Stimulated activated CD4-positive, alpha-beta T cell treated with anti-CD3 and anti-CD28 coated beads, Interleukin-4, amount 100 ng/mL, for 24 hours (primary cell): ENCODE results near the gene RRP1.

ENCODE experiments used
- DNase-seq: peaks from one replicate; pipeline ENCODE4 v3.0.0-alpha.2; 2020

Gene RRP1, protein sequence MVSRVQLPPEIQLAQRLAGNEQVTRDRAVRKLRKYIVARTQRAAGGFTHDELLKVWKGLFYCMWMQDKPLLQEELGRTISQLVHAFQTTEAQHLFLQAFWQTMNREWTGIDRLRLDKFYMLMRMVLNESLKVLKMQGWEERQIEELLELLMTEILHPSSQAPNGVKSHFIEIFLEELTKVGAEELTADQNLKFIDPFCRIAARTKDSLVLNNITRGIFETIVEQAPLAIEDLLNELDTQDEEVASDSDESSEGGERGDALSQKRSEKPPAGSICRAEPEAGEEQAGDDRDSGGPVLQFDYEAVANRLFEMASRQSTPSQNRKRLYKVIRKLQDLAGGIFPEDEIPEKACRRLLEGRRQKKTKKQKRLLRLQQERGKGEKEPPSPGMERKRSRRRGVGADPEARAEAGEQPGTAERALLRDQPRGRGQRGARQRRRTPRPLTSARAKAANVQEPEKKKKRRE

DNA sequence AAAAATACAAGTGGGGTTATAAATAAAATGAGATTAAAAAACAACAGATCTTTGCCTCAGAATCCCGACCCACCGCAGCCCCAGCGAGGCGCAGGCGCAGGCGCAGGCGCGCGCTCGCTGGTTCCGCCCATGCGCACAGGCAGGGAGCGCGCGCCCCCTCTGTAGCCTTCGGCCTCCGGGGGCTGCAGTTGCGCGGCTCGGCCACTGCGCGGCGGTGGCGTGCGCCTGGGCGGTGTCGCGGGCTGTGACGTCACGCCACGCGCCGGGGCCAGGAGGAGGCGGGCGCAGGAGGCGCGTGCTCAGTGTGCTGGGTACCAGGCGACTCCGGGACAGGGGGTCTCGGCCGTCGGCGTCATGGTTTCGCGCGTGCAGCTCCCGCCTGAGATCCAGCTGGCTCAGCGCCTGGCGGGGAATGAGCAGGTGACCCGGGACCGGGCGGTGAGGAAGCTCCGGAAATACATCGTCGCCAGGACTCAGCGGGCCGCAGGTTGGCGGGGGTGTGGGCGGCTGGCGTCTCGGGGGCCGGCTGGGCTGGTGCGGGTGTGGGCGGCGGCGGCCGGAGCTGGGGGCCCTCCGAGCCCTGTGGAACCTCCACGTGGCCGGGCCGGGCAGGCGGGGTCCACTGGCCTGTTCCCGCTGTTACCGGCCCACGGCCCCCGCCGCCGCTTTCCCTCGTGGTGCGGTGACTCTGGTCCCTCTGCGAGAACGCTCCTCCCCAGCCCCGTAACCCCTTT lies at the start of gene RRP1:
Gene RRP1, plus strand, starts transcription at position 302 of the 734 bp plus-strand sequence. Its CDS starts 53 bp downstream, at position 355.
- DNase-seq, result peak; percentile 93

- no peak for DNase-seq
Observed at GRCh38 chr21:43739621-43740435, 49.5 kb upstream of the RRP1 start.

DNA sequence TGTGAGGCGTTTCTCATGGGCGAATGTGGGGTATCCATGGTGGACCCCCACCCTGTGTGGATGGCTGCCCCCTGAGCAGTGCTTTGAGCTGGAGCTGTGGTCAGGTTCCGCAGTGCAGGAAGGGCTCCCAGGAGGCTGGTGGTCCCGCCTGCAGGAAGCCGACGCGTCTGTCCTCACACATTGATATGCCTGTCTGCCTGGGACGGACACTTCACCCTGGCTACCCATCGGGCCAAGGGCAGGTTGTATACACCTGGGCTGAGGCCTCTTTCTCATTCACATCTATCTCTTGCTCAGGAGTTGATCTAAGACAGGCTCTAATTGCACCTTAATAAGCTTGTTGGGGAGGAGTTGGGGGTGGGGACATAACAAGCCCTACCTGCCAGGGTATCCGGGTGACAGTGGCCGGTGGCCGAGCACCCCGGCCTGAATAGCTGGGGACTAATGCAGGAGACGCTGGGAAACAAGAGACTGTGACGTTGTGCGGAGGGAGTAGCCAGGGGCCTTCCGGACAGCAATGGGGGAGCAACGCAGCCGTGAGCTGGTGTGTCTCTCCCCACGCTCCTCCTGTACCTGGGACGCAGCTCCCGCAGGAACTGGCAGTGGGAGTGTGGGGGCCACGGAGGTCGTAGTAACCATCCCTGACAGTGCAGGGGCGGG lies 48.8 kb upstream of the RRP1 start:
- no peak for DNase-seq

DNA sequence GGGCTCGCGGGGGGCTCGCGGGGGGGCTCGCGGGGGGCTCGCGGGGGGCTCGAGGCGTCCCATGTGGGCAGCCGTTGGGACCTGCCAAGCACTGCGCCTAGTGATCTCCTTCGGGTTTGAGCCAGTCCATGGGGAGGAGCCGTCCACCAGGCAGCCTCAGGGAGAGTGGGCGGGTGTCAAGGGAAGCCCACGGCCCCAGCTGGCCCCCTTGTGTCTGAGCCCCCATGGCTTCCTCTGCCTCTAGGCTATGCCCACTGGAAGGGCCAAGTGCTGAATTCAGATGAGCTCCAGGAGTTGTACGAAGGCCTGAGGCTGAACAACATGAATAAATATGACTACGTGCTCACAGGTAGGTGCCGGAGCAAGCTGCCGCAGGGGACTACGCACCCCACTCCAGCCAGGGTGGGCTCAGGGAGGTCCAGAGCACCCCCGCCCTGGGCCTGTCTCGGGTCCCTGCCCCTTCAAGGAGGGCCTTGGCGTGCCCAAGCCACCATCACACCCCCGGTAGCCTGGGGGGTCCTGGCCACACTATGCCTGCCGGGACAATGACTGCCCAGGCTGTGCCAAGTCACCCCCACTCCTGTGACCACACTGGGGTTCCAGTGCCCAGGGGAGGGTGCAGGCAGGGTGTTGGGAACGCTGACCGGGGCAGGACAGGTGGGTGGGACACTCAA lies 47.8 kb upstream of the RRP1 start:
- no peak for DNase-seq

DNA sequence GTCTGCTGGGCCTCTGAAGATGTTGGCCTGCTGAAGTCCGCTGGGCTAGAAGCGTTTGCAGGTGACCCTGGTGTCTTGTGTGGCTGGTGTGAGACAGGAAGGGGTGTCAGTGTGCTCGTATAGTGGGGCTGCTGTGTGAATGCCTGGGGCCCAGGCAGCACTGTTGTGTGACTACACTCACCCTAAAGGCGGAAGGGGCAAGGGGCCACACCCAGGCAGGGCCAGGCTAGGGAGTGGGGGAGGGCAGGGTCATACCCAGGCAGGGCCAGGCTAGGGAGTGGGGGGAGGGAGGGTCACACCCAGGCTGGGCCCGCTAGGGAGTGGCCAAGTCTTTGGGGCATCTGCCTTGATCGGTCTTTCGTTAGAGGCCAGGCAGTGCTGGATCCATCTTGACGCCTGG lies 45.4 kb upstream of the RRP1 start:
- DNase-seq, result no peak

DNA sequence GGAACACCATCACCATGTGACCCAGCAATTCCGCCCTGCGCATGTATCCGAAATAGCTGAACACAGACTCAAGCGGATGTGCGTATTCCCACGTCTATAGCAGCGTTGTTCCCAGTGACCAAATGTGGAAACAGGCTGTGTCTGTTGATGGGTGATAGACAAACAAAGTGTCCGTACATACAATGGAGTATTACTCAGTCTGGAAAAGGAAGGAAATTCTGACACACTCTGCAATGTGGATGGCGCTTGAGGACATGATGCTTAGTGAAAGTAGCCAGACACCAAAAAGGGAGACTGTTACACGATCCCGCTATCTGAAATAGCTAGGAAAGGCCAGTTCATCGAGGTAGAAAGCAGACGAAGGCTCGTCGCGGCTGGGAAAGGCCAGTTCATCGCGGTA lies 44.7 kb upstream of the RRP1 start:
- DNase-seq, result no peak

DNA sequence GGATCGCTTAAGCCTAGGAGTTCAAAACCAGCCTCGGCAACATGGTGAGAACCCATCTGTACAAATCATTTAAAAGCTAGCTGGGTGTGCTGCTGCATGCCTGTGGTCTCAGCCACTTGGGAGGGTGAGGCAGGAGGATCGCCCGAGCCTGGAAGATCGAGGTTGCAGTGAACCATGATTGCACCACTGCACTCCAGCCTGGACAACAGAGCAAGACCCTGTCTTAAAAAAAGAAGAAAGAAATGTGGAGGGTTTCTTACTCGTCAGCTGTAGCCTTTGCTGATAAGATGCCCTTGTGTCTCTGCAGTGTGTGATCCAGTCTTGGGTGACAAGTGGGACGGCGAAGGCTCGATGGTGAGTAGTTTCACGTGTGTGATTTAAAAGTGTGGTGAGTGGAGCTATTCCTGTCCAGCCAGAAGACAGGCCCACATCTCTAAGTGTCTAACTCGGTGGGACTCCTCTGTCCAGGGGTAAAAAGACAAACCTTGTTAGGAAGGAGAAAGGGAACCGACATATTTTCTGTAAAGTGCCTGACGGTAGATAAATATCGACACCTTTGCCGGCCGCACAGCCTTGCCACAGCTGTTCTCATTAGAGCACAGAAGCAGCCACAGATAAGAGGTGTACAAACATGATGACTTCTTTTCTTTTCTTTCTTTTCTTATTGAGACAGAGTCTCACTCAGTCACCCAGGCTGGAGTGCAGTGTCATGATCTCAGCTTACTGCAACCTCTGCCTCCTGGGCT lies 43.4 kb upstream of the RRP1 start:
- no peak for DNase-seq

- no peak for DNase-seq
Observed at GRCh38 chr21:43748622-43749021, 40.8 kb upstream of the RRP1 start.

GRCh38 chr21:43749651-43750262 lies 39.6 kb upstream of the RRP1 start:
- no peak for DNase-seq

DNA sequence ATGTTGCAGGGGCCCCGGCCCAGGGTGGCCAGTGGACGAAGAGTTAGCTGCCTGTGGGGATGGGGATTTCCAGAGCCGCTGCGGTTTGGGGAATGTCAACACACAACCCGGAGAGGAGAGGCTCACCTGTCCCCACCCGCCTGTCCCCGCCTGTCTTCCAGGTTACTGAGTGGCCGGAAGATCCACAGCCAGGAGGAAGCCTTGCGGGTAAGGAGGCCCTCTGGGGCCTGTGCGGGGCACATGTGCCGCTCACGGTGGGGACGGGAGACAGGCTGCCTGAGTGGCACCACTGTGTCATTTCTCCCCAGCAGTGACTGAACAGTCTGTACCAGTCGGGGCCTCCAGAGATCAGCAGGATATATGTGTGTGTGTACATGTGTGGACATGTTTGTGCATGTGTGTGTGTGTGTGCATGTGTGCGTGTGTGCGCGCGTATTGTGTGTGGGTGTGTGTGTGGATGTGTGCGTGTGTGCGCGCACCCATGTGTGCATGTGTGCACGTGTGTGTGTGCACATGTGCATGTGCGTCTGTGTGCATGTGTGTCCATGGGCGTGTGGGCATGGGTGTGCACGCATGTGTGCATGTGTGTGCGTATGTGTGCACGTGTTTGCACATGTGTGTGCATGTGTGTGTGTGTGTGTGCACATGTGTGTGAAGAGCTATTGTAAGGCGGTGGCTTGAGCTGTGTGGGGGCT lies 38.9 kb upstream of the RRP1 start:
- no peak for DNase-seq

- DNase-seq, result no peak
Observed at GRCh38 chr21:43751955-43752591, 37.3 kb upstream of the RRP1 start.

GRCh38 chr21:43752758-43753438 lies 36.5 kb upstream of the RRP1 start:
- DNase-seq, result no peak

DNA sequence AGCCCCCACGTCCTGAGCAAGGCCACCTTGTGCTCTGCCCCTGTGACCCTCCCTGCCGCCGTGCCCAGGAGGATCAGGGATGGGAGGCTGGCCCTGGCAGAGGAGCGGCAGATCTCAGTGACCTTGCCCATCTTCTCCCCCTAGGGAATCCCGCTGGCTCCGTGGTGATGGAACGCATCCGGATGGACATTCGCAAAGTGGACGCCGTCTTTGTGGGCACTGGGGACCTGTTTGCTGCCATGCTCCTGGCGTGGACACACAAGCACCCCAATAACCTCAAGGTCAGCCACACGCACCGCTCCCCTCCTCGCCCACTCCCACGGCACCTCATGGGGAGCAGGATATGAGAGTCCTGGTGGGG lies 36.0 kb upstream of the RRP1 start:
- no peak for DNase-seq

- no peak for DNase-seq
Observed at GRCh38 chr21:43754948-43755781, 34.2 kb upstream of the RRP1 start.

GRCh38 chr21:43755820-43756594 lies 33.4 kb upstream of the RRP1 start:
- DNase-seq, result no peak

- no peak for DNase-seq
Observed at GRCh38 chr21:43757601-43758000, 31.8 kb upstream of the RRP1 start.

- no peak for DNase-seq
Observed at GRCh38 chr21:43758111-43758641, 31.2 kb upstream of the RRP1 start.
